Testis (tissue), 2 donors: Measurements from ENCODE around the gene PCSK6.
"Not testable (repeated sequence)": the region's sequence is repeated elsewhere in the genome, so short reads cannot be mapped to it uniquely, and the experiment has no call there.

Source experiments
- CTCF ChIP-seq, 3 experiments: fragments of 450-650 bp in 2 of 3; fragments of 200-600 bp in 1 of 3; sonication (generic) in 1 of 3; IDR thresholded peaks; one replicate each; pipeline ENCODE4 v1.5.1; 2016 to 2019; ENCODE audit warnings: antibody characterized with exemption in 3 of 3, mild to moderate bottlenecking in 2 of 3, moderate library complexity in 1 of 3
- POLR2A ChIP-seq: fragments of 450-650 bp; IDR thresholded peaks from one replicate; pipeline ENCODE4 v1.6.1; 2017; ENCODE audit warnings: antibody characterized with exemption, mild to moderate bottlenecking, moderate library complexity

- TF ChIP-seq CTCF (IDR thresholded peaks at IDR 0.05); POLR2A: not testable (repeated sequence)
Measured at GRCh38 chr15:101333907-101334789, 155.4 kb downstream of the PCSK6 start.
